ENCODE measurements around the gene FBXO39. TPM values are rescaled to one million over a fixed set of nuclear protein-coding genes. Genes with fewer than 3 reads are reported as not detected.

The FBXO39 gene
- total and polyA plus RNA-seq, 2 donors (not counting 1 experiment from before 2014, with no cell fraction given), result 0.13 TPM; not detected in 1

DNA sequence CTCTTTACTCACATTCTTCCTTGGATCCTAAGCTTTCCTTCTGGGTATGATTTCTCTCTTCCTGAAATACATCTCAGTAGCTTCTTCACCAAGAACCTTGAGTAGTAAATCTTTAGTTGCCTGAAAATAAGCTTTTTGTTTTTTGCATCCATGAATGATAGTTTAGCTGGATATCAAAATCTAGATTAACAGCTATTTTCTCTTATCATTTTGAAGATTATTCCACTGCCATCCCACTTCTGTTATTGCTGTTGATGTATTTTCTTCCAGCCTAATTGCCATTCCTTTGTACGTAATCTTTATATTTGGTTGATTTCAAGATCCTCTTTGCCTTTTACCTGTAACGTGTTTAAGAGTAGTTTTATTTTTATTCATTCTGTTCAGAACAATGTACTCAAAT lies 7.6 kb upstream of the FBXO39 start:
- no peaks in the 10 kb centered on the region for H3K27me3 ChIP-seq (replicated peaks in 1 of 4; ENCODE audit: control extremely low read depth in 1 of 4, control insufficient read depth in 3 of 4, insufficient read depth in 4 of 4, low read length in 3 of 4)
- H3K9me3 ChIP-seq (ENCODE audit: control extremely low read depth in 1 of 3, control insufficient read depth in 2 of 3, insufficient read depth in 1 of 3, low read length in 2 of 3), result peaks cover 1 to 19% (median 6%) of the 10 kb centered on the region in 3 donors
- peaks cover 3 to 95% of the 10 kb centered on the region in 2 experiments for H3K36me3 ChIP-seq (replicated peaks in 1 of 2; ENCODE audit: control extremely low read depth in 1 of 2, control insufficient read depth in 1 of 2, extremely low read depth in 1 of 2, insufficient read depth in 2 of 2, low read length in 1 of 2)
- no peaks in the 10 kb centered on the region for H3K79me2 ChIP-seq (ENCODE audit: control insufficient read depth, insufficient read depth, low read length)
- H3K4me1 ChIP-seq (ENCODE audit: control insufficient read depth in 2 of 2, insufficient read depth in 2 of 2, low read length in 2 of 2), result no peaks in the 10 kb centered on the region
- H2AFZ ChIP-seq (ENCODE audit: insufficient read depth, low read depth, low read length, poor library complexity, severe bottlenecking), result no peak overlapping the region
- no peak overlapping the region for H3K4me2 ChIP-seq (replicated peaks; ENCODE audit: low read depth, low read length, poor library complexity, severe bottlenecking)
- CTCF ChIA-PET, result no interaction called here
- H4K20me1 ChIP-seq (ENCODE audit: control insufficient read depth, insufficient read depth, low read length, poor library complexity, severe bottlenecking), result no peaks in the 10 kb centered on the region
- POLR2A ChIA-PET, result no interaction called here
- H3K27ac Mint-ChIP-seq, result no peak overlapping the region
- WGBS (ENCODE audit: insufficient coverage), result no CpG with 5 or more reads among the region's 2 CpGs
- H3K4me3 Mint-ChIP-seq, result no peak overlapping the region
- H3K4me1 Mint-ChIP-seq, result no peaks in the 10 kb centered on the region
- no peak for DNase-seq
- H3K27me3 Mint-ChIP-seq, result peaks cover 3% of the 10 kb centered on the region
- no peak overlapping the region for H3K27ac ChIP-seq (ENCODE audit: low read length in 2 of 2)
- intact Hi-C loops (cut with micrococcal nuclease), result no loop called here
- no peak overlapping the region for H3K4me3 ChIP-seq (ENCODE audit: control extremely low read depth in 1 of 5, extremely low read depth in 1 of 5, insufficient read depth in 1 of 5, low read depth in 2 of 5, low read length in 4 of 5)
- TF ChIP-seq EZH2 (IDR thresholded peaks at IDR 0.05; ENCODE audit: borderline replicate concordance, insufficient read depth, low read depth, low read length, poor library complexity, severe bottlenecking) (no peak), CTCF (IDR thresholded peaks at IDR 0.05) (no peak)
- peaks cover 20% of the 10 kb centered on the region for H3K9me3 Mint-ChIP-seq (ENCODE audit: insufficient read depth)
- no peak for ATAC-seq (ENCODE audit: low read depth)
- H3K9ac ChIP-seq (ENCODE audit: low read length), result no peak overlapping the region

- intact Hi-C loops (cut with micrococcal nuclease), result no loop called here
- POLR2A ChIA-PET, result interaction anchor here (0.7 kb wide), 1 partner anchor 52 kb away, joined by 5 read pairs; no protein-coding TSS in a partner anchor
- H3K9me3 ChIP-seq (ENCODE audit: control extremely low read depth in 1 of 3, control insufficient read depth in 2 of 3, insufficient read depth in 1 of 3, low read length in 2 of 3), result peaks cover 3 to 29% (median 28%) of the 10 kb centered on the region in 3 donors
Measured at GRCh38 chr17:6772016-6772415, 4.0 kb upstream of the FBXO39 start.

More at GRCh38 chr17:6772016-6772415, 4.0 kb upstream of the FBXO39 start:
- CTCF ChIA-PET, result no interaction called here
- Histone ChIP-seq H3K79me2 (ENCODE audit: control insufficient read depth, insufficient read depth, low read length) (no peaks in the 10 kb centered on the region), H3K27ac (ENCODE audit: low read length in 2 of 2) (no peak overlapping the region), H3K4me2 (replicated peaks; ENCODE audit: low read depth, low read length, poor library complexity, severe bottlenecking) (no peak overlapping the region), H2AFZ (ENCODE audit: insufficient read depth, low read depth, low read length, poor library complexity, severe bottlenecking) (no peak overlapping the region), H4K20me1 (ENCODE audit: control insufficient read depth, insufficient read depth, low read length, poor library complexity, severe bottlenecking) (no peaks in the 10 kb centered on the region), H3K27me3 (replicated peaks in 1 of 4; ENCODE audit: control extremely low read depth in 1 of 4, control insufficient read depth in 3 of 4, insufficient read depth in 4 of 4, low read length in 3 of 4) (peaks cover 0 to 22% (median 9%) of the 10 kb centered on the region in 4 experiments), H3K4me1 (ENCODE audit: control insufficient read depth in 2 of 2, insufficient read depth in 2 of 2, low read length in 2 of 2) (peaks cover 0 to 3% of the 10 kb centered on the region in 2 donors), H3K4me3 (ENCODE audit: control extremely low read depth in 1 of 5, extremely low read depth in 1 of 5, insufficient read depth in 1 of 5, low read depth in 2 of 5, low read length in 4 of 5) (no peak overlapping the region), H3K9ac (ENCODE audit: low read length) (no peak overlapping the region), H3K36me3 (replicated peaks in 1 of 2; ENCODE audit: control extremely low read depth in 1 of 2, control insufficient read depth in 1 of 2, extremely low read depth in 1 of 2, insufficient read depth in 2 of 2, low read length in 1 of 2) (peaks cover 3 to 63% of the 10 kb centered on the region in 2 experiments)
- H3K4me3 Mint-ChIP-seq, result no peak overlapping the region
- H3K27me3 Mint-ChIP-seq, result peaks cover 26% of the 10 kb centered on the region
- H3K27ac Mint-ChIP-seq, result no peak overlapping the region
- WGBS (ENCODE audit: insufficient coverage), result no CpG with 5 or more reads among the region's 1 CpG
- TF ChIP-seq CTCF (IDR thresholded peaks at IDR 0.05) (no peak), EZH2 (IDR thresholded peaks at IDR 0.05; ENCODE audit: borderline replicate concordance, insufficient read depth, low read depth, low read length, poor library complexity, severe bottlenecking) (no peak)
- DNase-seq (no peak), ATAC-seq (ENCODE audit: low read depth) (no peak)
- H3K9me3 Mint-ChIP-seq (ENCODE audit: insufficient read depth), result peaks cover 23% of the 10 kb centered on the region
- peaks cover 2% of the 10 kb centered on the region for H3K4me1 Mint-ChIP-seq

Data from B cell (primary cell).